Stimulated activated CD8-positive, alpha-beta memory T cell treated with anti-CD3 and anti-CD28 coated beads, Interleukin-4, amount 100 ng/mL, for 48 hours (primary cell): ENCODE data around the gene ATP8B1.
A peak's percentile ranks its signal among the peaks of the same experiment; 100 is the strongest.

Experiments
- DNase-seq: peaks from one replicate; pipeline ENCODE4 v3.0.0-alpha.2; 2020

ATP8B1 gene

GRCh38 chr18:57816208-57816954 is 13.3 kb upstream of the ATP8B1 start:
- DNase-seq, result no peak

- no peak for DNase-seq
These were observed 11.4 kb upstream of the ATP8B1 start for GRCh38 chr18:57814555-57814954.

GRCh38 chr18:57813245-57813644 is 10.1 kb upstream of the ATP8B1 start:
- no peak for DNase-seq

GRCh38 chr18:57812126-57812477 is 9.0 kb upstream of the ATP8B1 start:
- no peak for DNase-seq

GRCh38 chr18:57811477-57812125 is 8.5 kb upstream of the ATP8B1 start:
- DNase-seq, result no peak

- no peak for DNase-seq
These were observed 6.1 kb upstream of the ATP8B1 start for GRCh38 chr18:57809190-57809589.

GRCh38 chr18:57807336-57808117 is 4.4 kb upstream of the ATP8B1 start:
- no peak for DNase-seq

GRCh38 chr18:57806978-57807285 is 3.8 kb upstream of the ATP8B1 start:
- no peak for DNase-seq

GRCh38 chr18:57806201-57806977 is 3.3 kb upstream of the ATP8B1 start:
- no peak for DNase-seq

GRCh38 chr18:57805117-57805516 is 2.0 kb upstream of the ATP8B1 start:
- DNase-seq, result no peak

GRCh38 chr18:57804557-57804956 is 1.4 kb upstream of the ATP8B1 start:
- no peak for DNase-seq

GRCh38 chr18:57802213-57803102 is 657 bp downstream of the ATP8B1 start:
- DNase-seq, result peak; percentile 32

GRCh38 chr18:57801761-57802212 is 1.3 kb downstream of the ATP8B1 start:
- peak; percentile 25 for DNase-seq

GRCh38 chr18:57801325-57801724 is 1.8 kb downstream of the ATP8B1 start:
- DNase-seq, result no peak

- DNase-seq, result no peak
These were observed 4.3 kb downstream of the ATP8B1 start for GRCh38 chr18:57798713-57799373.

- DNase-seq, result no peak
These were observed 5.9 kb downstream of the ATP8B1 start for GRCh38 chr18:57797209-57797651.

- DNase-seq, result no peak
These were observed 8.0 kb downstream of the ATP8B1 start for GRCh38 chr18:57794951-57795728.

- DNase-seq, result no peak
These were observed 9.7 kb downstream of the ATP8B1 start for GRCh38 chr18:57793302-57793986.

GRCh38 chr18:57792631-57793301 is 10.3 kb downstream of the ATP8B1 start:
- DNase-seq, result no peak
